Measurements from ENCODE around the gene HSD3B1. TPM values are rescaled to one million over a fixed set of nuclear protein-coding genes. Genes with fewer than 3 reads are reported as not detected.

The HSD3B1 gene
- total RNA-seq, 1 experiment from 2014 or later: not detected

DNA sequence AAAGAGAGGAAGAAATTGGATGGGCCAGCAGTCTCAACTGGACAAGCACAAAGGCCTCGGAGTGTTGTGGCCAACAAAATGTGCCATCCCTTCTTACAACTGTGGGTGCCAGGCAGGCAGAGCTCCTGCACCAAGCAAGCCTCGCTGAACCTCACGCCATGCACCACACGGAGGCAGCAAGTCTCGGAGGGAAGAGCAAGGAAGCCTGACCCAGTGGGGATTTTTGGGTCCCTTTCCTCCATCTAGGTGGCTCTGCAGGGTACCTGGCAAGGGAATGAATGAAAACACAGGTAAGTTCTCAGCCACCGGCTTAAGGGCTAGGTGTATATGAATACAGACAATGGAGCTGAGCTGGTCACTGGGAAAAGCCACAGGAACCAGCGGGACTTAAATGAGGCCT is 40.8 kb downstream of the HSD3B1 start:
- no TSS peak for BruUV-seq (replicated peaks)
- POLR2A ChIA-PET: no interaction called here
- intact Hi-C loops (cut with micrococcal nuclease; ENCODE audit: unreplicated experiment): no loop called here

DNA sequence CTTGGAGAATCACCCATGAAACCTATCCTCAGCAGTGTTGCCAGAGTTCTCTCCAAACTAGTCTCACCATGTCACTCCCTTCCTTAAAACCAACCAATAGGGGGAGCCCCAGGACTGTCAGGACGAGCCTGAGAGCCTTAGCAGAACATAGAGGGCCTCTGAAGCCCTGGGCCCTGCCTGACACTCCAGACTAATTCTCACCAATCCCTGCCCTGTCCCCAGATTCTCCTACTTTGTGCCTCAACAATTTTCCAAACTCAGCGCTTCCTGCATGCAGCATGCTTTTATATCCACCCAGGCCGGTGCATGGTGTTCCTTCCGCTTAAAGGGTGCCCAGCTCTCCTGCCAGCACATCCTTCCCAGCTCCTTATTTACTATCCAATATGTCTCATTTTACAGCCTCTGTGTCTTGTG is 42.7 kb downstream of the HSD3B1 start:
- ATAC-seq: peak; percentile 97
- POLR2A ChIA-PET: no interaction called here
- CTCF ChIA-PET: no interaction called here

More for the DNA sequence above, 40.8 kb downstream of the HSD3B1 start:
- peaks cover 2% of the 10 kb centered on the region; the same call in 1 of the 2 replicates for H3K27me3 ChIP-seq (ENCODE audit: control insufficient read depth, insufficient read depth, low read length)
- DNase-seq (ENCODE audit: low read depth, low spot score) (no peak), ATAC-seq (no peak)
- CTCF ChIA-PET: no interaction called here
- no peak overlapping the region for H3K27ac ChIP-seq (ENCODE audit: low read length)
- H3K4me1 ChIP-seq (ENCODE audit: control insufficient read depth, insufficient read depth, low read length): no peaks in the 10 kb centered on the region
- H3K9me3 ChIP-seq (ENCODE audit: control insufficient read depth, insufficient read depth, low read depth, low read length): no peaks in the 10 kb centered on the region
- in situ Hi-C loops (cut with HindIII; ENCODE audit: low pct_unique_long_range_greater_than_20kb, low sequenced_read_pairs): no loop called here
- TF ChIP-seq, protein P1, sequence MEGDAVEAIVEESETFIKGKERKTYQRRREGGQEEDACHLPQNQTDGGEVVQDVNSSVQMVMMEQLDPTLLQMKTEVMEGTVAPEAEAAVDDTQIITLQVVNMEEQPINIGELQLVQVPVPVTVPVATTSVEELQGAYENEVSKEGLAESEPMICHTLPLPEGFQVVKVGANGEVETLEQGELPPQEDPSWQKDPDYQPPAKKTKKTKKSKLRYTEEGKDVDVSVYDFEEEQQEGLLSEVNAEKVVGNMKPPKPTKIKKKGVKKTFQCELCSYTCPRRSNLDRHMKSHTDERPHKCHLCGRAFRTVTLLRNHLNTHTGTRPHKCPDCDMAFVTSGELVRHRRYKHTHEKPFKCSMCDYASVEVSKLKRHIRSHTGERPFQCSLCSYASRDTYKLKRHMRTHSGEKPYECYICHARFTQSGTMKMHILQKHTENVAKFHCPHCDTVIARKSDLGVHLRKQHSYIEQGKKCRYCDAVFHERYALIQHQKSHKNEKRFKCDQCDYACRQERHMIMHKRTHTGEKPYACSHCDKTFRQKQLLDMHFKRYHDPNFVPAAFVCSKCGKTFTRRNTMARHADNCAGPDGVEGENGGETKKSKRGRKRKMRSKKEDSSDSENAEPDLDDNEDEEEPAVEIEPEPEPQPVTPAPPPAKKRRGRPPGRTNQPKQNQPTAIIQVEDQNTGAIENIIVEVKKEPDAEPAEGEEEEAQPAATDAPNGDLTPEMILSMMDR (IDR thresholded peaks at IDR 0.05): no peak
- TF ChIP-seq POLR2AphosphoS5 (IDR thresholded peaks at IDR 0.05; ENCODE audit: low read depth, low read length) (no peak), TCF7L2 (IDR thresholded peaks at IDR 0.05; ENCODE audit: low read depth, low read length) (no peak), SIN3A (IDR thresholded peaks at IDR 0.05; ENCODE audit: borderline replicate concordance, insufficient read depth, low read depth, low read length) (no peak)
- TF ChIP-seq, protein P2, sequence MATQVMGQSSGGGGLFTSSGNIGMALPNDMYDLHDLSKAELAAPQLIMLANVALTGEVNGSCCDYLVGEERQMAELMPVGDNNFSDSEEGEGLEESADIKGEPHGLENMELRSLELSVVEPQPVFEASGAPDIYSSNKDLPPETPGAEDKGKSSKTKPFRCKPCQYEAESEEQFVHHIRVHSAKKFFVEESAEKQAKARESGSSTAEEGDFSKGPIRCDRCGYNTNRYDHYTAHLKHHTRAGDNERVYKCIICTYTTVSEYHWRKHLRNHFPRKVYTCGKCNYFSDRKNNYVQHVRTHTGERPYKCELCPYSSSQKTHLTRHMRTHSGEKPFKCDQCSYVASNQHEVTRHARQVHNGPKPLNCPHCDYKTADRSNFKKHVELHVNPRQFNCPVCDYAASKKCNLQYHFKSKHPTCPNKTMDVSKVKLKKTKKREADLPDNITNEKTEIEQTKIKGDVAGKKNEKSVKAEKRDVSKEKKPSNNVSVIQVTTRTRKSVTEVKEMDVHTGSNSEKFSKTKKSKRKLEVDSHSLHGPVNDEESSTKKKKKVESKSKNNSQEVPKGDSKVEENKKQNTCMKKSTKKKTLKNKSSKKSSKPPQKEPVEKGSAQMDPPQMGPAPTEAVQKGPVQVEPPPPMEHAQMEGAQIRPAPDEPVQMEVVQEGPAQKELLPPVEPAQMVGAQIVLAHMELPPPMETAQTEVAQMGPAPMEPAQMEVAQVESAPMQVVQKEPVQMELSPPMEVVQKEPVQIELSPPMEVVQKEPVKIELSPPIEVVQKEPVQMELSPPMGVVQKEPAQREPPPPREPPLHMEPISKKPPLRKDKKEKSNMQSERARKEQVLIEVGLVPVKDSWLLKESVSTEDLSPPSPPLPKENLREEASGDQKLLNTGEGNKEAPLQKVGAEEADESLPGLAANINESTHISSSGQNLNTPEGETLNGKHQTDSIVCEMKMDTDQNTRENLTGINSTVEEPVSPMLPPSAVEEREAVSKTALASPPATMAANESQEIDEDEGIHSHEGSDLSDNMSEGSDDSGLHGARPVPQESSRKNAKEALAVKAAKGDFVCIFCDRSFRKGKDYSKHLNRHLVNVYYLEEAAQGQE (IDR thresholded peaks at IDR 0.05; ENCODE audit: insufficient read depth in 1 of 2, low read depth in 2 of 2, low read length in 1 of 2): no peak
- no peaks in the 10 kb centered on the region for H3K36me3 ChIP-seq (ENCODE audit: control insufficient read depth, insufficient read depth, low read length)
- no peak overlapping the region for H3K4me3 ChIP-seq (ENCODE audit: low read depth in 2 of 2, low read length in 2 of 2)

More for the DNA sequence above, 42.7 kb downstream of the HSD3B1 start:
- BruUV-seq (replicated peaks): no TSS peak
- Histone ChIP-seq H3K27ac (ENCODE audit: low read length) (no peak overlapping the region), H3K36me3 (ENCODE audit: control insufficient read depth, insufficient read depth, low read length) (no peaks in the 10 kb centered on the region), H3K27me3 (ENCODE audit: control insufficient read depth, insufficient read depth, low read length) (peaks cover 2% of the 10 kb centered on the region; the same call in 1 of the 2 replicates), H3K9me3 (ENCODE audit: control insufficient read depth, insufficient read depth, low read depth, low read length) (no peaks in the 10 kb centered on the region), H3K4me1 (ENCODE audit: control insufficient read depth, insufficient read depth, low read length) (no peaks in the 10 kb centered on the region), H3K4me3 (ENCODE audit: low read depth in 2 of 2, low read length in 2 of 2) (no peak overlapping the region)
- in situ Hi-C loops (cut with HindIII; ENCODE audit: low pct_unique_long_range_greater_than_20kb, low sequenced_read_pairs): no loop called here
- DNase-seq (ENCODE audit: low read depth, low spot score): peak; percentile 5
- TF ChIP-seq, protein P1 (IDR thresholded peaks at IDR 0.05): peak; percentile 82
- no peak for TF ChIP-seq TCF7L2 (IDR thresholded peaks at IDR 0.05; ENCODE audit: low read depth, low read length)
- intact Hi-C loops (cut with micrococcal nuclease; ENCODE audit: unreplicated experiment): no loop called here
